Measurements from ENCODE around the gene TCEAL6. TPM values are rescaled to one million over a fixed set of nuclear protein-coding genes. Genes with fewer than 3 reads are reported as not detected.
"Not testable (repeated sequence)": the region's sequence is repeated elsewhere in the genome, so short reads cannot be mapped to it uniquely, and the experiment has no call there.

TCEAL6 gene
- not detected in 2 replicates for total RNA-seq (2014; rRNA removed; shearing (Covaris generic))
- polyA plus RNA-seq (2014; cell fraction: nucleus; rRNA removed), result not detected in 2 replicates

DNA sequence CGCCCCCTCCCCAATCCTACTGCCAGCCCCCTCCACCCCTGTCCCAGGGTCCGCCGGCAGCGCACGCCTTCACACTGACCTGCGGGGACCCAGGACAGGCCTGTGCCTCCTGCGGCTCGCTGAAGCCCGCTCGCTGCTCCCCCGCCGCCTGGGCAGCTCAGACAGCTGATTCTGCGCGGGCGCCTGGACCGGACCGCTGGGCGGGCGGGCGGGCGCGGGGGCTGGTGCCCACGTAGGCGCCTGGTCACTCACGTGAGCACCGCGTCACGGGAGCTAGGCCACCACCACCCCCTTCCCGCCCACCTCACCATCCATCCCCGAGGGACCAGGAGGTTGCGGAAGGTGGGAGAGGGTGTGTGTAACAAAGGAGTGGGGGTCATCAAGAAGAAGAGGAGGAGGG, at the start of gene TCEAL6:
TCEAL6 (minus strand) TSS at position 208 of the 400 bp plus-strand sequence.
- DNase-seq (ENCODE audit: extremely low read depth, low read depth), result not testable (repeated sequence)

DNA sequence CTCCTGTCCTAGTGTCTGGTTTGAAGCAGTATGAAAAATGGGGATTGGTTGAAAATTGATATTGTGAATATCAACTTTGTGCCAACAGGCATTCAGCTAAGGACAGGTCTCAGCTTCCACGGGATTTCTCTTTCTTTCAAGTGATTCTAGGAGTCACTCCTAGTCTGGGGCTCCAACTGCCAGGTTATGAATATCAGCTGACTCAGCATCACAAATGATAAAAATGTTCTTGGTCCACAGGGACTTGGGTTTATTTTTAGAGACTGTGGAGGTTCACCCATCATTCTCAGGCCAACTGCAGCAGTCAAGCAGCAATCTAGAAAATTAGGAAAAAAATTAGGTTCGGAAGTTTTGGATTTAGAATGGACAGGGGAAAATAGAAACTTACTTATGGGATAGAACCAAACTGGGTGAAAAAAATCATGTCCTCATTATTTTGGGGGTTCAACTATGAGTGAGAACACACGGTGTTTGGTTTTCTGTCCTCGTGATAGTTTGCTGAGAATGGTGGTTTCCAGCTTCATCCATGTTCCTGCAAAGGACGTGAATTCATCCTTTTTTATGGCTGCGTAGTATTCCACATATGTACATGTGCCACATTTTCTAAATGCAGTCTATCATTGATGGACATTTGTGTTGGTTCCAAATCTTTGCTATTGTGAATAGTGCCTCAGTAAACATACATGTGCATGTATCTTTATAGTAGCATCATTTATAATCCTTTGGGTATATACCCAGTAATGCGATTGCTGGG, 43.9 kb upstream of the TCEAL6 start:
- no peak for DNase-seq (ENCODE audit: extremely low read depth, low read depth)

DNA sequence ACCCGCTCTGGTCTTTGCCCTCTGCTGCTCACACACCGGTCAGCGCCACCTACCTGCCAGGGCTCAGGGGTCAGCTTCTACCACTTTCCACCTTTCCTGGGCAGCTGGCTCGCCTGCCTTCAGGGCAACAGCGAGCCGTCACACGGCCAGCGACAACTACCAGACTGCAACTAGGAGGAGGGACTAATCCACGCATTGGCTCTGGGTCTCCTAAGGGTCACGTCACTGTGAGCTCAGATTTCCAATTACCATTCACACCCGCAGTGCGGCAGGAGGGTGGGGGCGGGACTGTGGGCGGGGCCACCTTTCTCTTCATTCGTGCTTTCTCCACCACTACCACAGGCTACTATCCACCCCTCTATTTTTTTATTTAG, 13.5 kb upstream of the TCEAL6 start, which contains the start of gene BEX5:
BEX5 (minus strand) TSS at position 172 of the 374 bp plus-strand sequence. CDS start 1,712 bp downstream, outside the sequence.
- DNase-seq (ENCODE audit: extremely low read depth, low read depth), result peak; percentile 68

DNA sequence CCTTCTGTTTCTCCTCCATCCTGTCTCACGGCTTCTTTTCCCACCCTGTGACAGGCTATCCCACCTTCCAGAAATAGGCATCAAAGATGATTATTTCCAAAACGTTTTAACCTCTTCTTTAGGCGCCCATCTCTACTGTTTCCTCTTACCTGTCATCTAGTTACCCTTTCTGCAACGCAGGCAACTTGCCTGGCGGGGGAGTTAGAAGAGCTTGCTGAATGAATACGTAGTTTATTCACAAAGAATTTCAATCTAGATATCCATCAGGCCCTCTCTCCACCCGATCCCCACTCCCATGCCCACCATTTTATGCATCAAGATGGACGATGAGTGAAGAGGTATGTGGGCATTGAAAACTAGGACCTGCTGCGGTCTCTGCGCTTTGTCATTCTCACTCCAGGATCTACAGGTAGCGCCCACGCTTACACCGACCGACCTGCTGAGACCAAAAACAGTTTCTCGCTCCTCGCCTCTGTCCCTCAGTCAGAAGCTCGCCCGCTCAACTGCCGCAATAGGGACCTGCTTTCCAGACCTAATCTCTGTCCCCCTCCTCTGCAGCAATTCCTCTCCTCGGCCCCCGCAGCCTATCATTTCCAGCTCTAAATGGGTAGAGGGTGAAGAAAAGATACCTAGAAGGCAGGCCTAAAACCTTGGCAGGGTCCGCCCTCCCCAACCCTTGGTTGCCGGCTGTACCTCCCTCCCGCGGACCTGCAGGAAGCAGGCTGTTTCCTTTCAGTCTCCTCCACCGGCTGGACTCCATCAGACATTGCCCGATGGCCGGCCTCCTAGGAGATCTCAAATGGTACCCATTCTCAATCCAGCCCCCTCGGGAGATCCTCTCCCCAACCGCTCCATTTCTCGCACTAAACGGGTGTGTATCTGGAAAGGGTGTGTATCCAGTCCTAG, 12.9 kb upstream of the TCEAL6 start:
- DNase-seq (ENCODE audit: extremely low read depth, low read depth), result no peak

DNA sequence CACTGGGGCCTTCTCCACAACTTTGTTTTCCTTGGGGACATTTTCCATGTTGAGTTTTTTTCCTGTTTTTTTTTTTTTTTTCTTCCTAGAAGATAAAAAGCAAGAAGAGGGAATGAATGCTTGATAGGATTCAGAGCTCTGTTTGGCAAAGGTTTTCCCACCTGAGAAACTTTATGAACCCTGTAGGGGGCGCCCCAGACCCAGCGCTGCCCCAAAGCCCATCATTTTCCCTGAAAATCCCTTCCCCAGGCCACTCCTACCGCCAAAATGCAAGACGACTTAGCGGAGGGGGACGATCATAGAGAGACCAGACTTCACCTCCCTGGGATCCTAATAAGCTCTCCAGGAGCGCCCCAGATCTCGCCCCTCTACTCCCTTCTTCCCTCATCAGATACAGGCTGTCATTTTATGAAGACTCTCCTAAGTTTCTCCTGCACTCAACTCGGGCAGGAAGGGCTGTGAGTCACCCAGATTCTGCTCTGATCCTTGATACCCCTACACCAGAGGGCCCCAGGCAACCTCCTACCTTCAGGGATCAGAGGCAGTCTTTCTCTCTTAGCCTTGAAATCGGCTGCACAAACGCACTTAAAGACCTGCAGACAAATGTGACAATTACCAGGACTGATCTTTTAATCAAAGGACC, 12.1 kb upstream of the TCEAL6 start:
- DNase-seq (ENCODE audit: extremely low read depth, low read depth), result no peak

DNA sequence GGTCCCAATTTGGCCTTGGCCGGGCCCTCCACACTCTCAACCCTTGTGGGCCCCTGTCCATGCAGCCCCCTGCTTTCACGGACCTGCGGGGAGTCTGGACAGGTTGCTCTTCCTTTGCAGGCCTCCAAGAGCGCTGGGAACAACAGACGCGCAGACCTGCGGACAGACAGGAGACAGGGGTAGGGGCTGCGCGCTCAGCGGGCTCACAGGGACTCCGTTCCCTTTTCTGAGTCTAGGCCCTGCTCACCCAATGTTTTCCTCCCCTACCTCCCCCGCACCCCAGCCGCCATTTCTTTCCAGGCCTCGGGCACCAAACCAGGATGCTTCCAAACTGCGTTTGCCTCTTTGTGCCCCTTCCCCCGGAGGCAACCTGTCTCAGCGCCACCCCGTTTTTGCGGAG, 650 bp downstream of the TCEAL6 start:
- not testable (repeated sequence) for DNase-seq (ENCODE audit: extremely low read depth, low read depth)

DNA sequence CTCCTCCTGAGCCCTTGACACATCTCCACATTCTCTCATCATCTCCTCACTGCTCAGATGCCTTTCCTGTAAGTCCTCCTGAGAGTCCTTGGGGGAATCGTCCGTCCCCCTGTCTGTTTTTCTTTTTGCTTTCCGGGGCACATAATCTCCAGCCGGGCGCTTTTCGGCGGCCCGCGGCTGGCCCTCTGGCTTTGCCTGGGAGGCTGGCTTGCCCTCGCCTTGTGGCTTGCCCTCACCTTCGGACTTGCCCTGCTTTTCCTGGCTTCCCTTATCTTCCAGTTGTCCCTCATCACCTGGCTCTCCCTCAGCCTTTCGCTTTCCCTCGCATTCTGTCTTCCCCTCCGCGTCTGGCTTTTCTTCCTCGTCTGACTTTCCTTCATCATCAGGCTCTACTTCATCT, 1.4 kb downstream of the TCEAL6 start:
- DNase-seq (ENCODE audit: extremely low read depth, low read depth), result not testable (repeated sequence)

DNA sequence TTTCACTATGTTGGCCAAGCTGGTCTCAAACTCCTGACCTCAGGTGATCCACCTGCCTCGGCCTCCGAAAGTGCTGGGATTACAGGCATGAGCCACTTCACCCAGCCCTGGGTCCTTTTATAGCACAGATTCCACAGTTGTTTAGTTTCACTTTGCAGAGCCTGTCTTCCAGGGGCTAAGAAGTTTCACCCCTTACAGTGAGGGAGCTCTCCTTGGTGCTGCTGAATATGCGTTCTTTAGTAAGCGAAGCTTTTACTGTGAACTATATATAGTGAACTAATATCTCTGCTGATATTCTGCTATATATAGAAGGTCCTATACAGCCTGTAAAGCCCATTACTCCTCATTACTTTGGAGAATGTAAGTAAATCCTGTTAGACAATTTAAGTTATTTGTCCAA, 4.2 kb downstream of the TCEAL6 start:
- DNase-seq (ENCODE audit: extremely low read depth, low read depth), result no peak

DNA sequence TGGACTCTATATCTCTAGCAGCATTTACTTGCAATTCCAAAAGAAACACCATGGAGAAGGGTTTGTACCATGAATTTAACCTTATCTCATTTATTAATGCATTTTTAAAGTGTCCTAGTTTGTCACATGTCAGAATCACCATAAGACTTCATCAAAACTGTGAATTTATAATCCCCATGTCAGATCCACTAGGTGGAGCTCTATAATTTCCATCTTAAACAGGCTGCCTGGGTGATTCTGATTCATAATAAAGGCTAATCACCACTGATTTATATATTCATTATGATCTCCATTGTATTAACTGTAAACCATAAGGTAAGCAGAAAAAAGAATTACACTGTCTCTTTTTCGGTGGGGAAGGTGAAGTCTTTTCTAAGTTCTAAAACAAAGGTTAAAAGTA, 12.8 kb downstream of the TCEAL6 start:
- DNase-seq (ENCODE audit: extremely low read depth, low read depth), result peak; percentile 12

DNA sequence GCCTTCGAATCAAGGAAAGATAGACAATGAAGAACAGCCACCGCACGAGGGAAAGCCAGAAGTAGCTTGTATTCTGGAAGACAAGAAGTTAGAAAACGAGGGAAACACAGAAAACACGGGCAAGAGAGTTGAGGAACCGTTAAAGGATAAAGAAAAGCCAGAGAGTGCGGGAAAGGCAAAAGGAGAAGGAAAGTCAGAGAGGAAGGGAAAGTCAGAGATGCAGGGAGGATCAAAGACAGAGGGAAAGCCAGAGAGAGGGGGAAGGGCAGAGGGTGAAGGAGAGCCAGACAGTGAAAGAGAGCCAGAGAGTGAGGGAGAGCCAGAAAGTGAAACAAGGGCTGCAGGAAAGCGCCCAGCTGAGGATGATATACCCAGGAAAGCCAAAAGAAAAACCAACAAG, 15.4 kb downstream of the TCEAL6 start:
- no peak for DNase-seq (ENCODE audit: extremely low read depth, low read depth)

DNA sequence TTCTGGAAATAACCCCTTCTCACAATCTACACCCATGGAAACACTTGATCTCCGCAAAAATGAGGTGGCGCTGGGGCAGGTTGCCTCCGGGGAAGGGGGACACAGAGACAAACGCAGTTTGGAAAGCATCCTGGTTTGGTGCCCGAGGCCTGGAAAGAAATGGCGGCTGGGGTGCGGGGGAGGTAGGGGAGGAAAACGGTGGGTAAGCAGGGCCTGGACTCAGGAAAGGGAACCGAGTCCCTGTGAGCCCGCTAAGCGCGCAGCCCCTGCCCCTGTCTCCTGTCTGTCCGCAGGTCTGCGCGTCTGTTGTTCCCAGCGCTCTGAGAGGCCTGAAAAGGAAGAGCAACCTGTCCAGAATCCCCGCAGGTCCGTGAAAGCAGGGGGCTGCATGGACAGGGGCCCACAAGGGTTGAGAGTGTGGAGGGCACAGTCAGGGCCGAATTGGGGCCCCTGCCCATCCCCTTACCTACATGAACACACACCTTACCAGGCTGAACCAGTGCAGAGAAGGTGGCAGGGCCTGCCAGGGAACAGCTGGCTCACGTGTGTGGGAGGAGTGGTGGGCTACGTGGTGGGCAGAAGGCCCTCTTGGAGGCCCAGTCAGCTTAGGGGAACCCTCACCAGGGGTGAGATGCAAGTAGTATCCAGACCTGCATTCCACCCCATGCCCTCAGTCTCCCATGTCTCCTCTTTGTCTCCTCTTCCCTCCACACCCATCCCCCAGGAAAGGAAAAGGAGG, 16.0 kb downstream of the TCEAL6 start:
- not testable (repeated sequence) for DNase-seq (ENCODE audit: extremely low read depth, low read depth)

DNA sequence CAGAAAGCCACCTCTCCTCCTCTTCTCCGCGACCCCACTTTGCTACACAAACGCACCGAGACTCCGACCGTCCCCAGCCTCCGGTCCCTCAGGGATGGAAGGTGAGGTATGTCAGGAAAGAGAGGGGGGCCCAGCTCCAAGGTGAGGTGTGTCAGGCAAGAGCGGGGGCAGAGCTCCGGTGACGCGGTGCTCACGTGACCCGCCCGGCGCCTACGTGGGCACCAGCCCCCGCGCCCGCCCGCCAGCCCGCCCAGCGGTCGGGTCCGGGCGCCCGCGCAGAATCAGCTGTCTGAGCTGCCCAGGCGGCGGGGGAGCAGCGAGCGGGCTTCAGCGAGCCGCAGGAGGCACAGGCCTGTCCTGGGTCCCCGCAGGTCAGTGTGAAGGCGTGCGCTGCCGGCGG, 16.8 kb downstream of the TCEAL6 start, which contains the start of gene TCEAL2:
TCEAL2 (plus strand) TSS at position 244 of the 400 bp plus-strand sequence. CDS start 1,152 bp downstream, outside the sequence.
- not testable (repeated sequence) for DNase-seq (ENCODE audit: extremely low read depth, low read depth)

DNA sequence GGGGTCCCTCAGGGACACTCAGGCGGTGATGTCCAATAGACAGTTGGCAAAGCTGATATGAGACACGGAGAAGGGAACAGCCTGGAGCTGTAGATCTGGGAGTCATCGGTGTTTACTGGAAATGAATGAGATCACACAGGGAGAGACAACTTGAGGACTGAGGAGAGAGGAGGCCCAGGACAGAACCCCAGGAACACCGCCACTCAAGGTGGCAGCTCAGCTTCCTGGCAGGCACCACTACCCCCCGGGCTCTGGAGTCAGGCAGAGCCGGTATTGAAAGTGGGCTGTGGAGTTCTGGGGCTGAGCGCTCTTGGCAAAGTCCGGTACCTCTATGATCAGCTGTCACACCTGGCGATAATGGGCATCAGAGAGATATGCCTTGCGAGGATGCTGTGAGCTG, 17.3 kb downstream of the TCEAL6 start:
- DNase-seq (ENCODE audit: extremely low read depth, low read depth), result not testable (repeated sequence)

DNA sequence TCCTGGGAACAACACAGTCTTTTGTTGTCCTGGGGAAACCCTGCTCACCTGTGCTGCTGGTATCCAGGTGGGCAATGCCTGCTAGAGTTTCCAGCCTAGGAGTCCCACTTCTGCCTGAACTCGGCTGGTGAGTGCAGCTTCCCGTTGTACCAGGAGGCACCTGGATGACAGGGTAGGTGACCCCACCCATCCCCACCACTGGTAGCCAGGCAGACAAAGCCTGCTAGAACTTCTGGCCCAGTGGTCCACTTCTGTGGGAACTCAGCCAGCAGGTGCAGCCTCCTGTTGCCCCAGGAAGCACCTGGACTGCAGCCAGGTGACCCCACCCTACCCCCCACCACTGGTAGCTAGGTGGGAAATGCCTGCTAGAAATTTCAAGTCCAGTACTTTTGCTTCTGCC, 26.5 kb downstream of the TCEAL6 start:
- no peak for DNase-seq (ENCODE audit: extremely low read depth, low read depth)

DNA sequence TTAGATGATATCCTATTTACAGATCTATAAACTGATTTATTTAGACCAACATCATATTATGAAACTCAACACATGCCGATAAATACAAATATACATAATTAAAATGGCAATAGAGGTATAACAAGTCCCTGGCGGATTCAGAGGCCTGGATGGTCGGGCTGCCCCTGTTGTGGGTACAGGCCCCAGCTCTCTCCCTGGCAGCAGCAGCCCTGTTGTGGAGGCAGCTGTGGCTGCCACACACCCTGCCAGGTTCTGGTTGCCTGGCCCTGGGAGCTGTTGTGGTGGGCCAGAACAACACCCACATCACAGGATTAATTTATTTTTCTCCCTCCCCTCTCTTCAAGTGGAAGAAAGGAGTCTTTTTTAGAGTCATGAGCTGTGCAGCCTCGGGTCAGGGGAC, 28.9 kb downstream of the TCEAL6 start:
- DNase-seq (ENCODE audit: extremely low read depth, low read depth), result no peak

Other genes with a start within 250 kb of the TCEAL6 start
- gene ZMAT1, start 210.5 kb downstream of the TCEAL6 start, total RNA-seq (2014; rRNA removed; shearing (Covaris generic)), result 2.0 and 2.3 TPM in 2 replicates
- gene TCEAL2, start 16.8 kb downstream of the TCEAL6 start, total RNA-seq (2014; rRNA removed; shearing (Covaris generic)), result not detected in 2 replicates
- 1.7 and 3.0 TPM in 2 replicates for gene BEX5, start 13.5 kb upstream of the TCEAL6 start, total RNA-seq (2014; rRNA removed; shearing (Covaris generic))
- not detected in 2 replicates for gene TCP11X1, start 72.8 kb upstream of the TCEAL6 start, total RNA-seq (2014; rRNA removed; shearing (Covaris generic))
- gene NXF2, start 104.7 kb upstream of the TCEAL6 start, total RNA-seq (2014; rRNA removed; shearing (Covaris generic)), result not detected in 2 replicates

All from NCI-H460 (cell line).